Measurements from ENCODE around the gene HNRNPA1.
"Not testable (repeated sequence)": the region's sequence is repeated elsewhere in the genome, so short reads cannot be mapped to it uniquely, and the experiment has no call there.

Gene HNRNPA1

DNA sequence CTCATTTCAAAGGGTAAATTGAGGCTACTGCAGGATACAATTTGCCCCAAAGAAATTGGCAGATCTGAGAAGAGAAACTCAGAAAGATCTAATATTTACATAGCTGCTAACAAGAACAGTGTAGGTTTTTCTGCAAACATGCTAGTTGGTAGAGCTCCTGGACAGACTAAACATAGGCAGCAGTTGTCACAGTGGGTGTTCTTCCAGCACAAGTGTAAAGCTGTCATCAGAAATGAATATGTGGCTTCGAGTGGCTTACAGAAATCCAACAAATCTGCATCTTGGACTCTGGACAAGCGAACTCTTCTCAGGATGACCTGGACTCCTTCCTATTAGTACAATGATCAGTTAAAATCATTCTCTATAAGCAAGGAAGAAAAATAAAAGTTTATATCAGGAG lies 6.5 kb upstream of the HNRNPA1 start:
- DNase-seq (ENCODE audit: low read depth in 1 of 2, low spot score in 1 of 2) = no peak

DNA sequence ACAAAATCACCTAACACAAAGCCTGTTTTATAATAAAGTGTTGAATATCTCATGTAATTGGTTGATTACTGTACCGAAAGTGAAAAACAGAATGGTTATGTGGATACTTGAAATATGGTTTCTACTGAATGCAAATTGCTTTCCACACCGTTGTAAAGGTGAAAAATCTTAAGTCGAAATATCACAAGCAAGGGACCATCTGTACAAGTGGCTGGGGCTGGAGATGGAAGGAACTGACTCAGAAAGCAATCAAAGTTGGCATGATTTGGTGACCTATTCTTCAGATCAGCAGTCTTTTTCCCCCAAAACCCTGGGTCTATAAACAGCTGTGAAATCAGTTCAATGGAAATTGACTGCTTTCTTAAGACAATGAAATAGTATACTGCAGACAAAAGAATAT lies 4.2 kb upstream of the HNRNPA1 start:
- no peak for DNase-seq (ENCODE audit: low read depth in 1 of 2, low spot score in 1 of 2)

DNA sequence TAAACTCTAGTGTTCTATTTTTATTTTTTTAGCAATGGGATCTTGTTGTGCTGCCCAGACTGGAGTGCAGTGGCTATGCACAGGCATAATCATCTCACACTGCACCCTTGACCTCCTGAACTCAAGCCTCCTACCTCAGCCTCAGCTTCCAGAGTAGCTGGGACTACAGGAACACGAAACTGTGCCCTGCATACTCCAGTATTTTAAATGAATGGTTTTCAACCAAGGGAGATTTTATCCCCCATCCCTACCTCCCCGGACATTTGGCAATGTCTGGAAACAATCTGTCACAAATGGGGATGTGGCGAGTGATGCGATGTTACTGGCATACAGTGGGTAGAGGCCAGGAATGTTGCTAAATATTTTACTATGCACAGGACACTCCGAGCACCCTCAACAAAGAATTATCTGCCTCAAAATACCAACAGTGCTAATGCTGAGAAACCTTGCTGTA lies 2.7 kb upstream of the HNRNPA1 start:
- DNase-seq (ENCODE audit: low read depth in 1 of 2, low spot score in 1 of 2) = no peak

DNA sequence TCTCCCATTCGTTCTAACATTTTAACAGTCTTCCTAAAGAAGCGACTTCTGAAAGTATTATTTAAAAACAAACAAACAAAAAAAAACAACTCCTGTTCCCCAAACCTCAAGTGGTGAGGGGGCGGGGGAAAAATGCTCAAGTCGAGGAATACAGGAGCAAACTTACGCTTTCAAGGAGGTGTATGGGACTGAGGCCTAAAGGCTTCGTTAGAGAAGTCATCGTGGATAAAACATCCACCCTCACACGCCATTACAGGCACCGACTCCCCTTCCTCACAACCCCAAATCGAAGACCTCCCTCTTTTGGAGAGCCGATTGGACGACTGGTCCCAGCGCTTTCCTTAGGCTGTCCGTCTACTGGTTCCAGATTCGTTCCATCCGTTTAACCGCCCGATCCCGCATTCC lies 1.3 kb upstream of the HNRNPA1 start:
- no peak for DNase-seq (ENCODE audit: low read depth in 1 of 2, low spot score in 1 of 2)

DNA sequence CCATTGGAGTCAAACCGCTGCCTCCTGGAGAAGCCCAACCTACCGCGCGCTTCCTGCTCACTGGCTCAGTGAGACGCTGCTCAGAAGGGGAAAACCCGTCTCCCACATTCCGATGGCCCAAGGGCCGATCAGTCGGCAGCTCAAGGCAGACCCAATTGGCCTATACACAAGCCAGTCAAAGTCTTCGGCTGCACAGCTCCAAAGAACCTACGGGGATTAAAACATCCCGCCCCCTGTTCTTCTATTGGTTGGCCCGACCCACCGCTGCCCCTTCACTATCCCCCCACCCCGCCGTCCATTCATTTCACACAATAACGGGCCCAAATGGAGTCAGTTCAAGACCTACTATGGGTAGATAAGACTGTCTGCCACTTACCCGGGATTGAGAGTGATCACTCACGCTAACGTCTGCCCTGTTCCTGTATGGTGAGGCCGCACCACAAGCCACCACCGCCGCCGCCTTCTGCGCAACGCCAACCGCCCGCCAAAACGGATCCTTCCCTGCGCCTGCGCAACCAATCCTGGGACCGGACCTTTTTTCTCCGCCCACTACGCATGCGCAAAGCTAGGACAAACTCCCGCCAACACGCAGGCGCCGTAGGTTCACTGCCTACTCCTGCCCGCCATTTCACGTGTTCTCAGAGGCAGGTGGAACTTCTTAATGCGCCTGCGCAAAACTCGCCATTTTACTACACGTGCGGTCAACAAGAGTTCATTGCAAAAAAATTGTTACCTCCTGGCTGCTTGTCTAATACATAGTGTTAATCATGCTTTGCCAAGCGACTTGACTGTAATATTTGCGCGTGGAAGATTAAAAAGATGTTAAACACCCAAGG lies 676 bp upstream of the HNRNPA1 start, which contains the start of gene CBX5:
CBX5 (minus strand) TSS at position 491 of the 836 bp plus-strand sequence. CDS start 22,472 bp downstream, outside the sequence.
- DNase-seq (ENCODE audit: low read depth in 1 of 2, low spot score in 1 of 2) = peak; percentile 99

DNA sequence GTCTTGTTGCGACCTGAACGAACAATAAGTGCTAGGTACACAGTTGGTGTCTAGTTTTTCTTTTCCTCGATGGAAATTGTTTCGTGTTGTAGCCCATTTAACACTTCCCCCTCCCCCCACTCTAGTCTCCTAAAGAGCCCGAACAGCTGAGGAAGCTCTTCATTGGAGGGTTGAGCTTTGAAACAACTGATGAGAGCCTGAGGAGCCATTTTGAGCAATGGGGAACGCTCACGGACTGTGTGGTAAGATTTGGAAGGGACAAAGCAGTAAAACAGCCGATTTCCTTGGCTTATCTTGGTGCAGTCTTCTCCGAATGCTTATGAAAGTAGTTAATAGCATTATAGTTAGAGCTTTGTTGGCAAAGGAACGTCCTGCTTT lies 724 bp downstream of the HNRNPA1 start:
- not testable (repeated sequence) for DNase-seq (ENCODE audit: low read depth in 1 of 2, low spot score in 1 of 2)

DNA sequence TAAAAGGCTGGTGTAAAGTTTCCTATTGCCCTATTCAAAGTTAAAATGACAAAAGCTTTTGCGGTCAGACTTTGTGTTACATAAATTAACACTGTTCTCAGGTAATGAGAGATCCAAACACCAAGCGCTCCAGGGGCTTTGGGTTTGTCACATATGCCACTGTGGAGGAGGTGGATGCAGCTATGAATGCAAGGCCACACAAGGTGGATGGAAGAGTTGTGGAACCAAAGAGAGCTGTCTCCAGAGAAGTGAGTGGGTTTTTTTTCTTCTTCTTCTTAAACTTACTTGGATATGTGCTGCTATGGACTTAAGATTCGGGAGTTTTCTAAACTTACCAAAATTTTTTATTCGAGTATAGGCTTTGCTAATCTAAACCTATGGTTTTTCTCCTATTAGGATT lies 1.2 kb downstream of the HNRNPA1 start:
- DNase-seq (ENCODE audit: low read depth in 1 of 2, low spot score in 1 of 2) = not testable (repeated sequence)

DNA sequence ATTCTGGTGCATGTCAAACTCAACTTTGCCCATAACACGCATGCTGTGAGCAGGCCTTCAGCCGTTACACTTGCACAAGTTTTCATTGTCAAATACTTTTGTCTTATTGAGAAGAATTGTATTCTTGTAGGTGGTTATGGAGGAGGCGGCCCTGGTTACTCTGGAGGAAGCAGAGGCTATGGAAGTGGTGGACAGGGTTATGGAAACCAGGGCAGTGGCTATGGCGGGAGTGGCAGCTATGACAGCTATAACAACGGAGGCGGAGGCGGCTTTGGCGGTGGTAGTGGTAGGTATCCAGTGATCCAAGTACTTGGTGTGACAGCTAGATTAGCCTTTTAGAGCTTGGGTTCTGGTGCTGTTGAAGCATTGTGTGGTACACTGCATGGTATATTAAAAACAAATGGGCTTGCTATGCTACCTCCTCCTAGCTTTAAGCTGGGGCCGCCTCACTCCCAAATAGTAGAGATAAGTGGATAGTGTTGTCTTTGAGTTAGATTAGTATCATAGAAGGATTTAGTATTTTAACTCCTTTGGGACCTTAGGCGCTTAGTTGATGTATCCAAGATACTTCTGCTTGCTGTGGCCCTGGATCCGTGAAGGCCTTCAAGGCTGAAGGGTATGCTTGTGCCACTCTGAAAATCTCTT lies 2.5 kb downstream of the HNRNPA1 start:
- DNase-seq (ENCODE audit: low read depth in 1 of 2, low spot score in 1 of 2) = no peak

DNA sequence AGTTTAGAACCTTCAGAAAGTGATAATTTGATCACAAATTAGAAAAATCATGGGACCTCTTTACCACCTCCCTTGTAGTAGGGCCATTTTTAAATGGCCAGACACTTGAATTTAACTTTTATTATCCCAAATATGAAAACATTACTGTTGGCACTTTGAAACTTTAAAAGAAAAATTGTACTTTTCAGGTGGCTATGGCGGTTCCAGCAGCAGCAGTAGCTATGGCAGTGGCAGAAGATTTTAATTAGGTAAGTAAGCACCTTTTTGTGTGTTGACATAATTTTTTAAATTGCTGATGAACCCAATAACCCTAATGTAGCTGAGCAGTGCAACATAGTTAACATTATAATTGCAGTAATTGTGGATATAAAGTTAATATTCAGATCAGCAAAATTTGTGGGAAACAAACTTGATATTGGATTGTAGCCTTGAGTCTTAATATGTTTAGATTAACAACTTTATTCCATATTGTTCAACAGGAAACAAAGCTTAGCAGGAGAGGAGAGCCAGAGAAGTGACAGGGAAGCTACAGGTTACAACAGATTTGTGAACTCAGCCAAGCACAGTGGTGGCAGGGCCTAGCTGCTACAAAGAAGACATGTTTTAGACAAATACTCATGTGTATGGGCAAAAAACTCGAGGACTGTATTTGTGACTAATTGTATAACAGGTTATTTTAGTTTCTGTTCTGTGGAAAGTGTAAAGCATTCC lies 3.7 kb downstream of the HNRNPA1 start:
- not testable (repeated sequence) for DNase-seq (ENCODE audit: low read depth in 1 of 2, low spot score in 1 of 2)

DNA sequence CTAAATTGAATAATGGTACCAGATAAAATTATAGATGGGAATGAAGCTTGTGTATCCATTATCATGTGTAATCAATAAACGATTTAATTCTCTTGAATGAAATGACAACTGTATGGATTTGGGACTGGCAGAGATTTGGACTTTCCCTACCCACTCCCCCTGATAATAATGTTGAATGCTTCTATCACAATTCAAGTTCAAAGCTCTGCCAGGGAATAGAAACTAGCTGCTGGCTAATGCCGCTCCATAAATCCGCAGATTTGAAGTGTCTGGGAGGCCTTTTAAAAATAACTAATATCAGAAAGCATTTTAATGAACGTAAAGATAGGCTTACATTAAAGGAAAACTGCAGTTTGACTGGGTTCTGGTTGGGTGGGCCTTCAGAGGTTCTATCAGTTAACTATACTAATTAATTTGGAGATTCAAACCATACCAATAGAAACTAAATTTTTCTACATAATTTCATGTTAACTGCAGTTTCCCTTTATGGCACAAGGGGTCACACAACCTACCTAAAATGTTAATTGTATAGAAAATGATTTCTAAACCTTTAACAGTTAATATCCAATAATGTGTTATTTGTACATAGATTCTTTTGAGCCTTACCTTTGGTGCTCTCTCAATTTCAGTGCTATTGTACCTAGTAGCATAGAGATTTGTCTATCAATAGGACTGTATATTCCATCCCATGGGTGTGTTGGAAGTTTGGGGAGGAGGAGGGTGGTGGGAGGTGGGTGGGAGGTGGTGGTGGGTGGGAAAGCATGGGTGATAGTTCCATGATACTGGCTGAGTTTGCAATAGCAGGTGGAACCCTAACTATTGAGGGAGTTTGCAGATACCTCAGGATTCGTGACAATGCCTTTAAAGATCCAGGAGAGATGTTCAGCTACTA lies 4.9 kb downstream of the HNRNPA1 start:
- no peak for DNase-seq (ENCODE audit: low read depth in 1 of 2, low spot score in 1 of 2)

DNA sequence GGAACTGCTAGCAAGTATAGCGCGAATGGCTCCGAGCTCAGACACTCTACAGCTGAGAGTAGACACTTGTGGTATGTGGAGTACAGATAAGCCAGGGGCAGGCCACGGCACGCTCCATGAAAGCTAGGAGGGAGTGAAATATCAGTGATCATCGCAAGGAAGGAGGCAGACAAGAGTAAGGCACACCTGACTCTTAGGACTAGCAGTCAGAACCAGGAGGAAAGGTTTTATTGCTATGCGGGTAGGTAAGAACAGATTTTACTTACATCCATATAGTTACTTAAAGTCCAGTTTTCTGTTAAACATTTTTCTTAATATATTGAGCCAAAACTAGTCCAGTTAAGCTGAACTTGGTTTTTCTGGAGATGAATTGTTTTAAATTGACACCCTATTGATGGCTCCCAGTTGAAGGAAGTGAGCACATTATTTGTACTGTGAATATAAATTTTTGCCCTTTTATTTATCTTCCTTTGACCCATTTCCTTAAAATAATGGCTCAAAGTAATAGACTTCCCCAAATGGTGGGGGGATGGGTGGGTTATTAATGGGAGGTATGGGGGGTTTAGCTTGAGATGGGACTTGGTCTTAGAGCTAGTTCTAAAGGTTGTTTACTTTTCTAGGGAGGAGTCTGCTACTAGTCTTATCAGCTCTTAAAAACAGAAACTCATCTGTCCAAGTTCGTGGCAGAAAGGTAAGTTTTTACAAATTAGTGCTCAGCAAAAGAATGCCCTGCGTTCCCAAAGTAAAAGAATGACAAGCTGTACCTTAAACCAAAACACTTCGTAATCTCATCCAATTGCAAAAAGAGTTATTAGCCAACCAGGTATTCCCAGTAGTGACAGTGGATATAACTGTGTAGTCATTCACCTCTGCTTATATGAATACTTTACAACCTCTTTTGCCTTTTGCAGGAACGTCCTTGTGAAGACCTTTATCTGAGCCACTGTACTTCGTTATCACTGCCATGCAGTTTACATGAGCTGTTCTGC lies 5.8 kb downstream of the HNRNPA1 start:
- no peak for DNase-seq (ENCODE audit: low read depth in 1 of 2, low spot score in 1 of 2)

DNA sequence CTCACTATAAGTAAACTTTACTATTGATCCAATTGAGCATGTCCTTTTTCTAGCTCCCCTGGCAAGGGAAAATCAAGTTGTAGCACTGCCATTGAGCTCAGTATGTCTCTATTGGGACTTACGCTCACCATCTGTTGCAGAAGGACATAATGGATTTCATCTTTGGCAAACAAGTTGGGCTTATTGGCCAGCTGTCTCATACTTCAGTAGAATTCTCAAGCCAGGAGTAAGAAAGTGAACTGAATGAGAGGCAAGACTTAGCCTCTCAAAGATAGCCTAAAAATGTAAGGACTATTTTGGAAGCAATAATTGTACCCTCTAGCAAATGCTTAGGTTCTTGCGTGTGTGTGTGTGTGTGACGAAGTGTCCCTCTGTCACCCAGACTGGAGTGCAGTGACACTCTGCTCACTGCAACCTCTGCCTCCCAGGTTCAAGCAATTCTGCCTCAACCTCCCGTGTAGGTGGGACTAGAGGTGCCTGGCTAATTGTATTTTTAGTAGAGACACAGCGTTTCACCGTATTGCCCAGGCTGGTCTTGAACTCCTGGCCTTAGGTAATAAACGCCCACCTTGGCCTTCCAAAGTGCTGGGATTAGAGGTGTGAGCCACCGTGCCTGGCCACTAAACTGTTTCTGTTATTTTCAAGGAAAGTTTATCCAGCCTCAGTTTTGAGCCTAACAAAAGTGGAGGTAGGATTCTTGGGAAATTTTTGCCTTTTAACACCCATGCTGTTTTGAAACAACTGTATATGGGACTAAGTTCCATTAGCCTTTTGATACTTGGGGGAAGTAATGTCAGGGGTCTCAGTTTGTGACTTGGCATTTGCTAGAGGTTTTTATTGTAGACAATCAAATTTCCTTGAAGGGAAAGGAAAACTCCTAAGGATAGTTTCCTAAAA lies 7.0 kb downstream of the HNRNPA1 start:
- no peak for DNase-seq (ENCODE audit: low read depth in 1 of 2, low spot score in 1 of 2)

DNA sequence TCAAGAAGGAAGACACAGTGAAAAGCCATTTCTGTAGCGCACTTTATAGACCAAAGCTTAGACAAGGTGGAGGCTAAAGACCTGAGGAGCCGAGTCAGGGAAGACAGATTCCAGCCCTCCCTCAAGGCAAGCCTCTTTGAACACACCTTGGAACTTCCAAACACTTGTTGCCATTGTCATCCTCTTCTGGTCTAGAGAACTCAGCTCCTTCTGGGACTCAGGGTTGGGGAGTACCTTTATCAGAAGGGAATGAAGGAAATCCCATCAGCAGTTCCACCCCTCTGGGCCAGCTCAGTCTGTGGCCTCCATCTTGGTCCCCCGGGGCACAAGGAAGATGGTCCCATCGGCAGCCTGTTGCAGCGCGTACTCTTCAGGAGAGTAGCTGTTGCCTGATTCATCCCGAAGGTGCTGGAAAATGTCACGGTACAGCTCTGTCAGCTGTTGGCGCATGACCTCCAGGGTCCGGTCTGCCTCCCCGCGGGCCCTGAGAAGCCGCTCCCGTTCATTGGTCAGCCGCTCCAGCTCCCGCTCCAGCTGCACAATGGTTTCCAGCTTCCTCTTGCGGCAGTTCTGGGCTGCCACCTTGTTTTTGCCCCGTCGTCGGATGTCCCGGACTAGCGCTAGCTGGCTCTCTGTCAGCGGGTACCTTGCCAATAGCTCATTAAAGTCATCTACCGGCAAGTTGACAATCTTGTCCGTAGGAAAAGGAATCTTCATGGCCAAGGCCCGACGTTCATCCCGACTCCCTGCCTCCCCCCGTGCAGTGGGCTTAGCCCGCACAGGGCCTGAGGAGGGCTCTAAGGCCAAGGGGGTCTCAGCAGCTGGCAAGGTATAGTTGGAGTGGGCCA lies 11.8 kb downstream of the HNRNPA1 start:
- DNase-seq (ENCODE audit: low read depth in 1 of 2, low spot score in 1 of 2) = no peak

DNA sequence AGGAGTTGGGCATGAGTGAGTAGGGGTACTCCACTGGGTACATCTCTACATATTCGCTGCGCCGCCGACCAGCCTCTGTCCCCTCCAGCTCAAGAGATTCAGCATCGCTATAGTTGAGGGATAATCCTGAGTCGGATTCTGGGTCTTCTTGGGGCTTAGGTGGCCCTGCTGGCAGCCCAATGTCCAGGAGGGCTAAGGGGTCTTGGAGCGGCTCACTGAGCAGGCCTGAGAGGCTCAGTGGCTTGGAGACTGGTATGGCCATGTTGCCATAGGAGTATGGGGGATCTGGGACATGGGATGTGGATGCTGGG lies 12.4 kb downstream of the HNRNPA1 start:
- DNase-seq (ENCODE audit: low read depth in 1 of 2, low spot score in 1 of 2) = no peak

DNA sequence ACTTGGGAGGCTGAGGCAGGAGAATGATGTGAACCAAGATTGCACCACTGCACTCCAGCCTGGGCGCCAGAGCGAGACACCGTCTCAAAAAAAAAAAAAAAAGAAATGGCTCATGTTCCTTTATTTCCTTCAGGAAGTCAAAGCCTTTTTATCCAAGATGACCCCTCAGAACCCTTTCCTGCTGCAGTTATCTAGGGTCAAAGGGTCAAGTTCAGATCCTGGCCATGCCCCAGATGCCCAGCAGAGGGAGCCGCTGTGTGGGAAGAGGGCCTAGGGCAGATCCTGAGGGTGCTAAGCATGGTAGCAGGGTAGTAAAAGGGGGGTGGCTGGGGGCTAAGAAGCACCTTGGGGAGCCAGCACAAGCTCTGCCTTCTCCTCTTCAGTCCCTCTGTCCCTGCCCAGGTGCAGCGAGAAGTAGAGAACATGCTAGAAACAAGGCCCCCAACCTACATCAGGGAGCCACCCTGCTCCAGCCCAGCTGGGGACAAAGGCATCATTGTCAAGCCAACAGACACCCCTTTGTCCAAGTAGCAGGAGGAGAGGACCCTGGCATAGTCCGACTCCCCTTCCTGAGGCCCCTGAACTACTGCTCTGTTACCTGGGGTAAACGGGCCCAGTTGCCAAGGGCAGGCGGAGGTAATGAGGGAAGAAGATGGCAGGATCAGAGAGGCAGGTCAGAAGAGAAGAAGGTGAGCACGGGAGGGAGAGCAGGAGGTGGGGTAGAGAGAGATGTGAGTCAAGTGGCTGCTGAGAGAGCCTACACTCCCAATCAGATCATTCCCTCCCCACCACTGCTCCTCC lies 13.8 kb downstream of the HNRNPA1 start:
- DNase-seq (ENCODE audit: low read depth in 1 of 2, low spot score in 1 of 2) = peak; percentile 27

DNA sequence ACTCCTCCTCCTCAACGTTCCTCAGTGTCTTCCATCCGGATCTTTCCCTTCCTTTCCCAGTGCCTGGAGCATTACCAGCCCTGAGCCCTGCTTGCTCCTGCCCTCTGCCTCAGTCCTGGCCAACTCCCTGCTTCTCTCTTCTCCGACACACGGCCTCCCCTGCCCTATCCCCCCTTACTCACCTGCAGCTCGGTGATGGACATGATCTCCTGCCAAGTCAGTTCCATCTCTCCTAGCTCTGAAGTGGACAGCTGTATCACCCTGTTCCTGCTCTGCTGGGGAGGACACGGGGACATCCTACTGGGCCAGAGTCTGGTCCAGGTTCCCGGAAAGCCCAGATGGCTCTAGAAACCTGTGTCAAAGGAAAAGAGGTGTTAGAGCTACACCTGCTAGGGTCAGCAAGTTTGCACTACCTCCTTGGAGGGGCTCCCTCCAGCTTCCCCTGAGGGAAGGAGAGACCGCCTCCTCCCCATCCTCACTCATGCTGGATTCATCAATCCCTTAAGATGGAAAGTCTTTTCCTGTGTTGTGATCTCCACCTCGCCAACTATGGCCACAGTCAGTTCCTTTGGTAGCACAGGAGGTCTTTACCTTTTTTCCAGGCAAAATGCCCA lies 14.5 kb downstream of the HNRNPA1 start:
- DNase-seq (ENCODE audit: low read depth in 1 of 2, low spot score in 1 of 2) = no peak

Measured in activated T-helper 1 cell treated with anti-CD3 and anti-CD28 coated beads, Interleukin-2, amount 50 U/mL, for 16 hours (primary cell).